Measurements from ENCODE around the gene ALDH9A1. TPM values are rescaled to one million over a fixed set of nuclear protein-coding genes. Genes with fewer than 3 reads are reported as not detected.
"Not testable (repeated sequence)": the region's sequence is repeated elsewhere in the genome, so short reads cannot be mapped to it uniquely, and the experiment has no call there.

ALDH9A1 gene
- total RNA-seq = 87.9 and 90.4 TPM in 2 replicates

DNA sequence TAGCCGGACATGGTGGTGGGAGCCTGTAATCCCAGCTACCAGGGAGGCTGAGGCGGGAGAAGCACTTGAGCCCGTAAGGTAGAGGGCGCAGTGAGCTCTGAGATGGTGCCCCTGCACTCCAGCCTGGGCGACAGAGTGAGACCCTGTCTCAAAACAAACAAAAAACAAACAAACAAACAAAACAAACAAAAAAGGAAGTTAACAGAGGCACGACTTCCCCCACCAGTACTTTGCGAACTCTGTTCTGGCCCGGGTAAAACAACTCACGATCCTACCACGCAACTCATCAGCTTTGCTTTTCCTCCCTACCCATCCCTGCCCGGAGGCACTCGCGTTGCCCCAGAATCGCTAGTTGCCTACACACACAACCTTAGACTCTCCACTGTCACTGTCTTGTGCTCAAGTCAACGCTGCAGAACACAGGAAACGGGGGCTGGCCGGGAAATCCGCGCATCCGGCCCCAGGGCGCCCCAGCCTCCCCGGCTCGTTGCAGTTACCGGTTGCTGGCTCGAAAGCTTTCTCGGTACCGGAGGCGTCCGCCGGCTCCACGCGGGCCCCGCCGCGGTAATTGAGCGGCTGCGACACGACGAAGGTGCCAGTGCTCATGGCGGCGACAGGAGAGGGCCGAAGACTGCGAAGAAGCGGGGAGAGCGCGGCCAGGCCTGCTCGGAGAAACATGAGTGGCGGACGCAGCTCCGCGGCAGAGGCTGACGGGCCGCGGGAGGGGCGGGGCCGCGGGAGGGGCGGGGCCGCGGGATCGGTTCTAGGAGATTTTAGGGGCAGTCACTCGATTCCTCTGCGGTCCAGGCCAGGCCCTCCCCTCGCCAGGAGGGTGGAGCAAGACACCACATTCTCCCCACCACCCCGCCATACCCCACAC, at the start of gene ALDH9A1:
Gene ALDH9A1, minus strand, starts transcription at position 682 of the 880 bp plus-strand sequence. Its CDS starts 4 bp downstream, at position 678.
- DNase-seq (ENCODE audit: low read depth in 2 of 2) = peak; percentile 43 to 75

DNA sequence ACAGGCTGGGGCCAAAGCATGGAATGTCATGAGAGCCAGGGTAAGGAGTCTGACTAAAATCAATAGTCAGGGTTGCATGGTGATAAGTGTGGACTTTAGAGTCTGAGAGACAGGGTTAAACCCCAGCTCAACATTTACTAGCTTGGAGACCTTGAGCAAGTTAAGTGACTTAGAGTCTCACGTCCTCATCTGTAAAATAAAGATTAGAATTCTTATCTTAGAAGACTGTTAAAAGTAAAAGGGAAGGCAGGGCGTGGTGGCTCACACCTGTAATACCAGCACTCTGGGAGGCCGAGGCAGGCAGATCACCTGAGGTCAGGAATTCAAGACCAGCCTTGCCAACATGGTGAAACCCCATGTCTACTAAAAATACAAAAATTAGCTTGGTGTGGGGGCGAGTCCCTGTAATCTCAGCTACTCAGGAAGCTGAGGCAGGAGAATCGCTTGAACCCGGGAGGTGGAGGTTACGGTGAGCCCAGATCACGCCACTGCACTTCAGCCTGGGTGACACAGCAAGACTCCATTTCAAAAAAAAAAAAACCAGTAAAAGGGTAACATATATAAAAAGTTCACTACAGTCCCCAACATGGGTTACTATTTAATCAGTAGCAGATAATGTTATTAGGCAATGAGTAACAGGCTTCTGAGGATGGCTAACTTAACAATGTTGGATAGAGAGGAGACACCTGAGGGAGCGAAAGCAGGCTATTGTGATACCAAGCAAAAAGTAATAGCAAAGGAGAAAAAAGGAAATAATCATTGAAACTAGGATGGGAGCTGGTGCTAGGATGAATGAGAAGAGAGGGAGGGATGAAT, 49.5 kb upstream of the ALDH9A1 start:
- no peak for DNase-seq (ENCODE audit: low read depth in 2 of 2)

DNA sequence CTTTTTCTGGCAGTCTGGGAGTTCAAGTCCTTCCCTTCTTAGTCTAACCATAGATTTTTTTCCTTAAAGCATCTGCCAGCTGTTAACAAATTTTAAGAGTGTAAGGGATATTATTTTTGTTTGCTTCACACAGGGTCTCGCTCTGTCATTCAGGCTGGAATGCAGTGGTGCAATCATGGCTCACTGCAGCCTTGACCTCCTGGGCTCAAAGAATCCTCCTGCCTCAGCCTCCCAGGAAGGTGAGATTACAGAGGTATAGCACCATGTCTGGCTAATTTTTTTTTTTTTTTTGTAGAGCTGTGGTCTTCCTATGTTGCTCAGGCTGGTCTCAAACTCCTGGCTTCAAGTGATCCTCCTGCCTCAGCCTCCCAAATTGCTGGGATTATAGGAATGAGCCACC, 46.6 kb upstream of the ALDH9A1 start:
- not testable (repeated sequence) for DNase-seq (ENCODE audit: low read depth in 2 of 2)

DNA sequence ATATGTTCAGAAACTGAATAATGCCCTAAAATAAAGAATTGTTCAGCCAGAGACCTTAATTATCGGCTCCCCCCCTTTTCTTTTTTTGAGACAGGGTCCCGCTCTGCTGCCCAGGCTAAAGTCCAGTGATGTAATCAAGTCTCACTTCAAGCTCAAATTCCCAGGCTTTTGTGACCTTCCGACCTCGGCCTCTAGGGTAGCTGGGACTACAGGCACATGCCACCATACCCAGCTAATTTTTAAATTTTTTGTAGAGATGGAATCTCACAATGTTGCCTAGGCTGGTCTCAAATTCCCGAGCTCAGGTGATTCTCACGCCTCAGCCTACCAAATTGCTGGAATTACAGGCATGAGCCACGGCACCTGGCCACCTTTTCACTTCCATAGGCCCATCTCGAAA, 43.8 kb upstream of the ALDH9A1 start:
- no peak for DNase-seq (ENCODE audit: low read depth in 2 of 2)

DNA sequence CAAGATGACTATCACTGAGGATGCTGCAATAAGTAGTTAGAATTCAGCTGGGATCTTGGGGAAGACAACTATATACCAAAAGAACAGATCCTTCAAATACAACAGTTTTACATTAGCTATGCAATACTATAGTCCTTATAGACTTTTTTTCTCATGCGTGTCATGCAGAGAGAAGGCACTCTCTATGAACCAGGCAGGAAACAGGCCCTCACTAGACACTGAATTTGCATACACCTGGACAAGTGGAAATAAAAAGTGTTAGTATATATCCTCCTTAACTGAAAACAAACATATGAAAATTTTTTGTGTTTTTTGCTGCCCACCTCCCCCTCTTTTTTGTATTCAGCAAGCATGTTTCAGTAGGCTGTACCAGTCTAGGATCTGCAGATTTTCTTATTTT, 40.4 kb upstream of the ALDH9A1 start:
- no peak for DNase-seq (ENCODE audit: low read depth in 2 of 2)

DNA sequence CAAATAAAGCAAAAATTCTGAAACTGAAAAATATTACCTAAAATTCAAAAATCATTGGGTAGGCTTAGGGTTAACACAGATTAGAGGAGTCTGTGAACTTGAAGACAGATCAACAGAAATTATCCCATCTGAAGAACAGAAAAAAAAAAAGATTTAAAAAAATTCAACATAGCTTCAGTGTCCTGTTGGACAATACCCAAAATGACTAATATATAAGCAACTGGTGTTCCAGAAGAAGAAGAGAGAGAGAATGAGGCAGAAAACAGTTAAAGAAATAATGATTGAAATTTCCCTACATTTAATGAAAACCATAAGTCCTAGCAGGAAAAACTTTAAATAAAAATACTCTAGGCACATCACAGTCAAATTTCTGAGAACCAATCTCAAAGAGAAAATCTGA, 38.8 kb upstream of the ALDH9A1 start:
- DNase-seq (ENCODE audit: low read depth in 2 of 2) = no peak

DNA sequence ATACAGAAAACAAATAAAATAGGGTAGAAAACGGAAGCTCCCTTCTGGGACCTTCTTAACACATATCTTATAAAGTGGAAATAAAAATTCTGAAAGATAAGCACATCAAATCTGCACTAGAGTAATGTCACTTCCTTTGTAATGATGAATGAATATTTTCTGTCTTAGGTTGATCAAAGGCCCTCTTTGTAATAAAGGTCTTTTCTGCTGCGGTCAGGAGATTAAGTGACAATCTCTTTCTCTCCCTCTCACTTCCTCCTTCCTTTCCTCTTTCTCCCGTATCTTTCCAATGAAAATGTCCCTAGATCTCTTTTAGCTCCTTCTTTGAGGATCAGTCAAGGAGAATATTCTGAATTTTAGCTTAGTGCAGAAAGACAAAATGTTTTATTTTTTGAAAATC, 36.5 kb upstream of the ALDH9A1 start:
- DNase-seq (ENCODE audit: low read depth in 2 of 2) = no peak

DNA sequence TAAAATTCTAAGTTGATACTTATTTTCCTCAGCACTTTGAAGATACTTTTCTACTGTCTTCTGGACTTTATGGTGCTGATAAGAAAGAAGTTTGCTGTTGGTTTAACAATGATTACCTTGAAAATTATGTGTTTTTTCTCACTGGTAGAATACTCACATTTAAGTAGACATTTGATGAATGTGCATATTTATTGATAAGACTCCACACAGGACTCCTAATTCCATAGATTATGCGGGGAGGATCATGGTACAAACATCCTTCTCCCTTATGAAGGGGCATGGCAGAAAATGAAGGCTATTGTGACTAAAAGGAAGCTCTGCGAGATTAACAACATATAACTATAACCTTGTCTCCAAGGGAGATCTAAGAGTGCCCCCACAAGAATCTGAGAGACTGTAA, 28.5 kb upstream of the ALDH9A1 start:
- DNase-seq (ENCODE audit: low read depth in 2 of 2) = no peak

DNA sequence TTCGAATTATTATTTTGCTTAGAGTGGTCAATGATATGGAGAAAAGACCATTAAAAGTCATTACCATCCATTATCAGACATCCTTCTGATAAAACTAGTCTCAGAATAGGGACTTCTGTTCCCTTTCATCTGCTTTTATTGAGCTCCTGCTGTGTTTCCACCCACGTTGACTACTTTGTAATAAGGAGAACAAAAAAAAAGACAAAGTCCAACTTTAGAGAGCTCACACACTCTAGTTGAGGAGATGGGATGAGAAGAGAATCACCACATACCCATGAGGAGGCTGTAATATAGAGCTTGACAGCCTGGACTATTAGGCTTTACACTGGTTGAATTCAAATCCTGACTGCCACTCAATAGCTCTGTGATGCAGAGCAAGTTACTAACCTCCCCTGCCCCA, 27.8 kb upstream of the ALDH9A1 start:
- no peak for DNase-seq (ENCODE audit: low read depth in 2 of 2)

DNA sequence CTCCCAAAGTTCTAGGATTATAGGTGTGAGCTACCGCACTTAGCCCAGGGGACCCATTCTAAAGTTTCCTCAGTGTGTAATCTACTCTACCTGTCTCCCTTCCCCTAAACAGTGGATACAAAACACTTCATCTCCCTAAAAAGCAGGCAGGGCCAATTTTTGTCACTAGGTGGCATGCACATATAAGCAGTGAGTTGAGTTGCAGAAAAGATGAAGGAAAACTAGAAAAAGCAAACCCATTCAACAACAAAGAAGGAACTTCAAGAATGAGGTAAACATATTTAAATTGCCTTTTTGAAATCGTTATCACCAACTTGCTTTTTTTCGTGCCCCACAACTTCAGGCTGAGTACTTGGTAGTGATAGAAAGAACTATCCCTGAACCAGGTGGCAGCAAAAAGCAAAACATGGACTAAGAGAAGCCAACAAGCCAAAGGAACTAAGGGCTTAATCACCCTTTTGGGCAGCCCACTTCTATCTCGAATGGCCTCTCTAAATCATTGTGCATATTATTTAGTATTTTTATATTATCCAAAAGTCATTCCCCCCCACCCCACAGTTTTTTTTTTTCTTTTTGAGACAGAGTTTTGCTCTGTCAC, 19.7 kb upstream of the ALDH9A1 start:
- peak; percentile 42 to 70 for DNase-seq (ENCODE audit: low read depth in 2 of 2)

DNA sequence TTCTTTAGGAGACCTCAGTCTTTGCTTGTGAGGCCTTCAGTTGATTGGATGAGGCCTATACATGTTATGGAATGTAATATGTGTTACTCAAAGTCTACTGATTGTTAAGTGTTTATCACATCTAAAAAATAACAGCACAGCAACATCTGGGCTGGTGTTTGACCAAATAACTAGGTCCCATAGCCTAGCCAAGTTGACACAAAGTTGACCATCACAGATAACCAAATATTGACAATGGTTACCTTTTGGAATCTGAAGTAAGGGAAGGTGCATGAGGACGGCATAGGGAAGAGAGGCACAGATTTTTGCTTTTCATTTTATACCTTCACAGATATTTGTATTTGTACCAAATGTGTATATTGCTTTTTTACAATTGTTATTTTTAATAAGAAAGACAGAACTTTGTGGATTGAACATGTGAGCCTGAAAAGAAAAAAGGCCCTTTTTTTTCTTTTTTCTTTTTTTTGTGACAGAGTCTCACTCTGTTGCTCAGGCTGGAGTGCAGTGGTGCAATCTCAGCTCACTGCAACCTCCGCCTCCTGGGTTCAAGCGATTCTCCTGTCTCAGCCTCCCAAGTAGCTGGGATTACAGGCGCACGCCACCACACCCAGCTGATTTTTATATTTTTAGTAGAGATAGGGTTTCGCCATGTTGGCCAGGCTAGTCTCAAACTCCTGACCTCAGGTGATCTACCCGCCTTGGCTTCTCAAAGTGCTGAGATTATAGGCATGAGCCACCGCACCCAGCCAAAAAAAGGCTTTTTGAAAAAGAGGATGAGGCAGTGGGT, 18.1 kb upstream of the ALDH9A1 start:
- not testable (repeated sequence) for DNase-seq (ENCODE audit: low read depth in 2 of 2)

DNA sequence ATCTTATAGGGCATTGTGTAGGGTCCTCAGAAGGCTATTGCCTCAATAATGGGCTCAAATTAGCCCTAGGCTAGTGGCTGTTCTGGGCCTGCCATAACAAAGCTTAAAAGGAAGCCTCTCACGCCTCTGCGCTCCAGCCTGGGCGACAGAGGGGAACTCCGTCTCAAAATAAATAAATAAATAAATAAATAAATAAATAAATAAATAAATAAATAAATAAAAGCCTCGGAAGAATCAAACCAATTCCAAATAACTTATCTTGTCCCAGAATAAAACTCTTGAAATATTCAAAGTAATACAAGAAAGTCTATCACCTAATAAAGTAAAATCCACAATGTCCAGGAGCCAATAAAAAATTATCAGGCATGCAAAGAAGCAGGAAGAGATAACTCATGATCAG, 14.4 kb upstream of the ALDH9A1 start:
- no peak for DNase-seq (ENCODE audit: low read depth in 2 of 2)

DNA sequence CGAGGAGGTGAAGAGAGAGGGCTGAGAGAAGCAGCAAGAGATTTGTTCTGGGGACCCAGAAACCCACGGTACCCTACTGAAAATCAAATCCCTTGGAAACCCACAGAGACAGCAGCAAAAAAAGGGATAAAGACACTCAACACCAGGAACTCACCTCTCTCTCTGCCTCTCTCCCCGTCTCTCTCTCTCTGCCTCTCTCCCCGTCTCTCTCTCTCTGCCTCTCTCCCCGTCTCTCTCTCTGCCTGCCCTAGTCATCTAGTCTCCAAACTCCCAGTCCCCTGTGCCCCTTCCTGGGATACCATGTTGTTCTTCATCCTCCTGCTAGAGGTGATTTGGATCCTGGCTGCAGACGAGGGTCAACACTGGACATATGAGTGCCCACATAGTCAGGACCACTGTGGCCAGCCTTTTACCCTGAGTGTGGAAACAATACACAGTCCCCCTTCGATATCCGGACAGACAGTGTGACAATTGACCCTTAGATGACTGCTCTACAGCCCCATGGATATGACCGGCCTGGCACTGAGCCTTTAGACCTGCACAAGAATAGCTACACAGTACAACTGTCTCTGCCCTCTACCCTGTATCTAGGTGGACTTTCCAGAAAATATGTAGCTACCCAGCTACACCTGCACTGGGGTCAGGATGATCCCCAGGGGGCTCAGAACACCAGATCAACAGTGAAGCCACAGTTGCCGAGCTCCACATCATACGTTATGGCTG, 9.8 kb upstream of the ALDH9A1 start:
- DNase-seq (ENCODE audit: low read depth in 2 of 2) = no peak

DNA sequence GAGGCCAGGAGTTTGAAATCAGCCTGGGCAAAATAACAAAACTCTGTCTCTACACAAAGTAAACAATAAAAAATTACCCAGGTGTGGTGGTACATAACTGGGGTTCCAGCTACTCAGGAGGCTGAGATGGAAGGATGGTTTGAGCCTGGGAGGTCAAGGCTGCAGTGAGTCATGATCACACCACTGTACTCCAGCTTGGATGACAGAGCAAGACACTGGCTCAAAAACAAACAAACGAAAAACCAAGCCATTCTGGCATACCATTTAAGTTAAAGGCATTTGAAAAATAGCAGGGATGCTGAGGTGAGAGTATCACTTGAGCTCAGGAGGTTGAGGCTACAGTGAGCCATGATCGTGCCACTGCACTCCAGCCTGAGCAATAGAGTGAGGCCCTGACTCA, 5.3 kb upstream of the ALDH9A1 start:
- DNase-seq (ENCODE audit: low read depth in 2 of 2) = no peak

DNA sequence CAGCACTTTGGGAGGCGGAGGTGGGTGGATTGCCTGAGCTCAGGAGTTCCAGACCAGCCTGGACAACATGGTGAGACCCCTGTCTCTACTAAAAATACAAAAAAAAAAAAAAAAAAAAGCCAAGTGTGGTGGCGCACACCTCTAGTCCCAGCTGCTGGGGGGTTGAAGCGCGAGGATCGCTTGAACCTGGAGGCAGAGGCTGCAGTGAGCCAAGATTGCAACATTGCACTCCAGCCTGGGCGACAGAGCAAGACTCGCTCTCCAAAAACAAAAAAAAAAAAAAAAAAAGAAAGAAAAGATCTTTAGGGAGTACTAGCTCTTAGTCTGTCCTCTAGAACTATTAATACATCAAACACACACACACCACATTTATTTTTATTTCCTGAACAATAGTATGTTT, 3.6 kb upstream of the ALDH9A1 start:
- DNase-seq (ENCODE audit: low read depth in 2 of 2) = not testable (repeated sequence)

DNA sequence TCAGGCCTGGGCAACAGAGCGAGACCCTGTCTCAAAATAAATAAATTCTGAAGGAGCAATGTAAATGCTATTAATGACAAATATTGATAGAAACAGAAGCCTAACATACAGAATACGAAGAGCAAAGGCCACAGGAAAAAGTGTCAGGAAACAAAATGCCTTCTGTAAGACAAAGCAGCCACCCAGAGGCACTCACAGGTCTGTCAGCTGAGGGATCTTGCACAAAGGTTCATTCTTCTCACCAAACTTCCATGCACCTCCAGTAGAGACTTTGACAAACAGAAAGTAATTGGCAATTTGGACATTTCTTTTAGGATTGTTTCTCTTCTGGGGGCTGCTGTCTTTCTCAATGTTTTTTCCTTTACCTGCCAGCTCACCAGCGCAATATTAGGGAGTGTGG, 1.2 kb upstream of the ALDH9A1 start:
- no peak for DNase-seq (ENCODE audit: low read depth in 2 of 2)

DNA sequence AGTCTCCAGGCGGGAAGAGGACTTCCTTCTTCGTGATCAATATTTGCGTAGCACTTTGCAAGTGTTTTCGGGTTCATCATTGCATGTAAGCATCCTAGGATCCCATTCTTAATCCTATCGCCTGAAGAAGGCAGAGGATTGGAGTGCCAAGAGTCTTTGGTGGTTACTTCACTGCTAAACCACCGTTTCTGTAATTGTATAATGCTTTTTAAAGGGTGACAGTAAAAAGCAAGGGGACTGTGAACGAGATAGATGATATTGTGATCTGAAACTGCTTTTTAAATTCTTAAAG, 345 bp upstream of the ALDH9A1 start:
- DNase-seq (ENCODE audit: low read depth in 2 of 2) = no peak

DNA sequence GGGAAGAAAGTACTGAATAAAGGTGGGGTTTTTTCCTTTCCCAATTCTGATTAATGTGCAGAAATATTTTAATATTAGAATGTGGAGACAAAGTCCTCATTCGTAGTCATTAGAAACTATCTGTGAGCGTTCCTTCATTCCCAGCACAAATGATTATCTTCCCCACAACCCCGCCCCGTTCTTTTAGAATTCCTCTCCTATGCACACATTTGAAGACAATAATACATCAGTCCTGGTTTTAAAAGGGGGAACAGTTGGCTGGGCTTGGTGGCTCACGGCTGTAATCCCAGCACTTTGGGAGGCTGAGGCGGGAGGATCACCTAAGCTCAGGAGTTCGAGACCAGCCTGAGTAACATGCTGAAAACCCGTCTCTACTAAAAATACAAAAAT, 876 bp downstream of the ALDH9A1 start:
- no peak for DNase-seq (ENCODE audit: low read depth in 2 of 2)

DNA sequence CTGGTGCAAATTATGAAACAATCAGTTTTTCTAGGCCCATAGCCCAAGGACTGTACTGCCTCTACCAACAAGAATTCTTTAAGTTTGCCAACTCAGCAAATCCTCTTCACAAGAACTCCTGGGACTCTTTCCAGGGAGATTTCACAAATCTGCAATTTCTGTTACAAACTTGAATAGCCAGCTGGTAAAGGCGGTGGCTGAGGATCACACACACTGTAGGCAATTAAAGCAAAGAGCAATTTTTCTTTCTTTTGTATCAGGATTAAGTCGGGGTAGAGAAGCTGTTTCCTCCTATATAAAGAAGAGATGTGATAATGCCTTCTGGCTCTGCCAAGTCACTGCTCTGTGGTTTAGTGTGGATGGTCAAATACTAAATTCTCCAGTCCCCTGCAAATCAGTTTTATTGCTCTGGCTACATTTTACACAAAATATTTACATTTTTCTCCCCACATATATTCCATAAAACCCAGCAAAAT, 1.7 kb downstream of the ALDH9A1 start:
- no peak for DNase-seq (ENCODE audit: low read depth in 2 of 2)

DNA sequence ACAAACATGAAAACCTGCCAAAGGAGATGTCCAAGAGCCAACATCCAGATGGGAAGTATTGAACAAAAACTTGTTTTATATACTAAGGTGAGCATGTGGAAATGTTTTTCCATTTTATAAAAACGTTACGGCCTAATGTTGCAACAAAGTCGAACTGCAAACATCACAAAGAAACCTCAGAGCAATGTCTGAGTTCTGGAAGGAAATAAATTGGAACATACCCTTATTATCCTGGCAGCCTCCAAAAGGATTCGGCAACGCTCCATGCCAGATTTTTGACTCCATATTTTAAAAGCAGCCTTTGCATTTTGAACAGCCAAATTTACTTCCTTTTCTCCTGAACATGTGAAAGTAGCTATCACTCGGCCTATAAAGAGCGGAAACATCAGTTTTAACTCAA, 3.3 kb downstream of the ALDH9A1 start:
- no peak for DNase-seq (ENCODE audit: low read depth in 2 of 2)

DNA sequence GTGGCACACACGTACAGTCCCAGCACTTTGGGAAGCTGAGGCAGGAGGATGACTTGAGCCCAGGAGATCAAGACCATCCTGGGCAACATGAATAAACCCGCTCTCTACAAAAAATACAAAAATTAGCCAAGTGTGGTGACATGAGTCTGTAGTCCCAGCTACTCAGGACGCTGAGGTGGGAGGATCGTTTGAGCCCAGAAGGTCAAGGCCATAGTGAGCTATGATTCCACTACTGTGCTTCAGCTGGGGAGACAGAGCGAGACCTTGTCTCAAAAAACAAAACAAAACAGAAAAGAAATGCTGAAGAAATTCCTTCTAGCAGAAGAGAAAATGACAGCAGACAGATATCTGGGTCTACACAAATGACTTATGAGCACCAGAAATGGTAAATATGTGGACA, 10.3 kb downstream of the ALDH9A1 start:
- no peak for DNase-seq (ENCODE audit: low read depth in 2 of 2)
